Measurements from ENCODE around the gene BTBD17. TPM values are rescaled to one million over a fixed set of nuclear protein-coding genes. Genes with fewer than 3 reads are reported as not detected.

The BTBD17 gene
- total and polyA plus RNA-seq, 2 of the 8 experiments (the other 6 are each of a cell fraction or from before 2014, with no cell fraction given), result 7.0 to 14.8 TPM

GRCh38 chr17:74344658-74345057 is 17.0 kb downstream of the BTBD17 start (continued):
- TF ChIP-seq TBP (IDR thresholded peaks at IDR 0.05; ENCODE audit: low read depth, low read length), result no peak
- no peak for TF ChIP-seq GABPA (IDR thresholded peaks at IDR 0.05; ENCODE audit: borderline replicate concordance, insufficient read depth, low read length)
- TF ChIP-seq RXRA (IDR thresholded peaks at IDR 0.05; ENCODE audit: insufficient read depth, low read depth, low read length), result no peak
- TF ChIP-seq KDM4A (IDR thresholded peaks at IDR 0.05; ENCODE audit: low read depth, low read length, severe bottlenecking), result no peak
- no peak for TF ChIP-seq JUN (IDR thresholded peaks at IDR 0.05; ENCODE audit: low read depth, low read length)
